Gastrocnemius medialis (tissue), 4 donors: ENCODE data around the gene NEDD4L. TPM values are rescaled to one million over a fixed set of nuclear protein-coding genes. Genes with fewer than 3 reads are reported as not detected.

Experiments
- ATAC-seq, 2 donors: fragments of 150-250 bp; one replicate each; pipeline ENCODE4 v1.9.1; 2016
- DNase-seq, 2 donors: peaks; one replicate each; pipeline ENCODE4 v3.0.0-alpha.2; 2019
- H3K27ac ChIP-seq, 4 donors: fragments of 200-600 bp; sonication (generic); 1 replicate in 1 of 4; 2 replicates in 3 of 4; pipeline ENCODE4 v1.5.1; 2016 to 2018; ENCODE audit warnings: mild to moderate bottlenecking in 2 of 4, moderate library complexity in 1 of 4
- H3K27me3 ChIP-seq, 3 donors: fragments of 200-600 bp; sonication (generic) in 2 of 3; 1 replicate in 1 of 3; 2 replicates in 2 of 3; pipeline versions ENCODE4 v1.5.1 to v1.6.0; 2016 to 2019; ENCODE audit warnings: mild to moderate bottlenecking in 1 of 3, moderate library complexity in 1 of 3
- H3K36me3 ChIP-seq, 2 donors: fragments of 200-600 bp; sonication (generic) in 1 of 2; one replicate each; pipeline ENCODE4 v1.5.1; 2017 to 2018
- H3K4me1 ChIP-seq, 2 donors: fragments of 200-600 bp; sonication (generic) in 1 of 2; one replicate each; pipeline ENCODE4 v1.5.1; 2016 to 2017; ENCODE audit warnings: mild to moderate bottlenecking in 2 of 2
- H3K4me3 ChIP-seq, 4 donors: fragments of 200-600 bp; sonication (generic) in 3 of 4; 1 replicate in 1 of 4; 2 replicates in 3 of 4; pipeline ENCODE4 v1.5.1; 2016 to 2019; ENCODE audit warnings: mild to moderate bottlenecking in 2 of 4
- H3K9me3 ChIP-seq, 3 donors: fragments of 200-600 bp; sonication (generic) in 2 of 3; 1 replicate in 1 of 3; 2 replicates in 2 of 3; pipeline ENCODE4 v1.5.1; 2016 to 2019
- CTCF ChIP-seq, 5 experiments: fragments of 450-650 bp in 3 of 5; fragments of 200-600 bp in 2 of 5; sonication (generic) in 2 of 5; IDR thresholded peaks in 4 of 5; conservative IDR thresholded peaks in 1 of 5; 1 replicate in 4 of 5; 2 replicates in 1 of 5; pipeline ENCODE4 v1.5.1; 2016 to 2019; ENCODE audit warnings: antibody characterized with exemption in 5 of 5, mild to moderate bottlenecking in 3 of 5, moderate library complexity in 3 of 5
- POLR2A ChIP-seq, 2 donors: fragments of 450-650 bp; IDR thresholded peaks; one replicate each; pipeline ENCODE4 v1.6.1; 2017; ENCODE audit warnings: antibody characterized with exemption in 2 of 2, mild to moderate bottlenecking in 2 of 2, moderate library complexity in 2 of 2
- in situ Hi-C, 4 donors: fragments of 200-750 bp; cut with MboI; loops; one replicate each; pipeline versions ENCODE4 v1.15.0 to v1.8.0; 2017; ENCODE audit warnings: low sequenced_read_pairs in 4 of 4
- intact Hi-C: fragments of 100-400 bp; cut with DNase I; formaldehyde crosslinking; loops from one replicate; pipeline ENCODE4 v1.15.1; 2023; ENCODE audit warnings: low total_unique reads
- total RNA-seq, 4 donors: library from RNA; depleted of rRNA; stranded (reverse); fragments of >200 nt; gene quantifications; one replicate each; pipeline versions ENCODE4 v1.1.0 to v1.2.3, GENCODE V29; 2016

Gene NEDD4L
- total RNA-seq, 4 donors from 2014 or later = 27.4 to 81.5 (median 51.5) TPM

DNA sequence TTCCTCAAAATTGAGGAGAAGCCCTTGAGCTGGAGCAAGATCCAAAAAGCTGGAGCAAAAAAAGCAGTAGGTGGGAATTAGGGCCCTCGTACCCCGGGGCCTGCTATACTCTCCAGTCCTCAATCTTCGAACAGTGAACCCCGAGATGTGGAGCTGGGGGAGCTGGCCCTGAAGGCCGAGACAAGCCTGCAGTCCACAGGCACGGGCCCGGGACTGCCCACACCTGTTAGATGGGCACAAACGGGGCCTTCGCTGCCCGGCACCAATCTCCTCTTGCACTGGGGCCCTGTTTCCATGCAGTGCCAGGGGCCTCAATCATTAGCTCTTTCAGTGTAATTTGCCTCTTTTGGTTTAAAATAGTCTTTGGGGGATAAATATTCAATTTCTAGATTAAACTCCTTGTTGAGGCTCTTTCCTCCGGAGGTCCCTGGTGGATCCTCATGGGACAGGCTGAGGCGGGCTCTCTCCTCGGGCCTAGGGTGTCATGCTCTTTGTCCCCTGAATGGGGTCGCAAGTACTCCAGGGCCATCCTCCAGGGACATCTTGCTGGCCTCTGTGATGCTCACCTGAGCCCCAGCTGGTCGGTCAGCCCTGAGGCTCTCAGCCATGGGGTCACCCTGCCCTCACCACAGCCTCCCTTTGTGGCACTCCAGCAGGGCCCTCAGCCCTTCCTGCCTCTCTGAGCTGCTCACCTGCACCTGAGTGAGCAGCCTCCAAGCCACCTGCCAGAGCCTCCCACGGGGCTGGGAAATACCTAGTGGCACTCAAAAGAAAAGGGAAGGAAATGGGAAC, 361.3 kb downstream of the NEDD4L start:
- no peak overlapping the region for H3K4me3 ChIP-seq
- TF ChIP-seq CTCF (IDR thresholded peaks at IDR 0.05 in 4 of 5, conservative IDR thresholded peaks at IDR 0.05 in 1 of 5) = no peak
- no peak for TF ChIP-seq POLR2A (IDR thresholded peaks at IDR 0.05)
- DNase-seq = no peak
- no peaks in the 10 kb centered on the region for H3K27me3 ChIP-seq
- ATAC-seq = no peak
- no peaks in the 10 kb centered on the region for H3K36me3 ChIP-seq
- in situ Hi-C loops (loop anchor here in 3 of 4 donors (5.0 to 10.0 kb wide), 2 partner anchors 79 to 87 kb away; no protein-coding TSS in a partner anchor), intact Hi-C loops (no loop called here)
- no peak overlapping the region for H3K27ac ChIP-seq
- H3K9me3 ChIP-seq = no peaks in the 10 kb centered on the region
- peaks cover 0 to 13% of the 10 kb centered on the region in 2 donors for H3K4me1 ChIP-seq

DNA sequence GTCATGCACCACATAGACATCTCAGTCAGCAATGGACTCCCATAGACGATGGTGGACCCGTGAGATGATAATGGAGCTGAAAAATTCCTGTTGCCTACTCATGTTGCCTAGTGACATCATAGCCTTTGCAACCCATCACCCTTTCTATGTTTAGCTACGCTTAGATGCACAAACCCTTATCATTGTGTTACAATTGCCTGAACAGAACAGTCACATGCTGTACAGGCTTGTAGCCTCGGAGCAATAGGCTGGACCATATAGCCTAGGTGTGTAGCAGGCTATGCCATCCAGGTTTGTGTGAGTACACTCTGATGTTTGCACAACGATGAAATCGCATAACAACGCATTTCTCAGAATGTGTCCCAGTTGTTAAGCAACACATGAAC, 363.2 kb downstream of the NEDD4L start:
- Histone ChIP-seq H3K27me3 (no peaks in the 10 kb centered on the region), H3K36me3 (no peaks in the 10 kb centered on the region), H3K4me1 (peaks cover 0 to 6% of the 10 kb centered on the region in 2 donors), H3K9me3 (no peaks in the 10 kb centered on the region), H3K4me3 (no peak overlapping the region), H3K27ac (no peak overlapping the region)
- intact Hi-C loops (no loop called here), in situ Hi-C loops (loop anchor here in 3 of 4 donors (5.0 to 10.0 kb wide), 2 partner anchors 78 to 85 kb away; no protein-coding TSS in a partner anchor)
- ATAC-seq (no peak), DNase-seq (no peak)
- TF ChIP-seq CTCF (IDR thresholded peaks at IDR 0.05 in 4 of 5, conservative IDR thresholded peaks at IDR 0.05 in 1 of 5) (no peak), POLR2A (IDR thresholded peaks at IDR 0.05) (no peak)

GRCh38 chr18:58407649-58408407, 363.8 kb downstream of the NEDD4L start:
- Histone ChIP-seq H3K36me3 (no peaks in the 10 kb centered on the region), H3K9me3 (no peaks in the 10 kb centered on the region), H3K4me1 (peaks cover 2 to 4% of the 10 kb centered on the region in 2 donors), H3K27ac (no peak overlapping the region), H3K27me3 (no peaks in the 10 kb centered on the region), H3K4me3 (no peak overlapping the region)
- TF ChIP-seq CTCF (IDR thresholded peaks at IDR 0.05 in 4 of 5, conservative IDR thresholded peaks at IDR 0.05 in 1 of 5) (no peak), POLR2A (IDR thresholded peaks at IDR 0.05) (no peak)
- no peak for ATAC-seq
- in situ Hi-C loops (loop anchor here in 3 of 4 donors (5.0 to 10.0 kb wide), 2 partner anchors 77 to 84 kb away; no protein-coding TSS in a partner anchor), intact Hi-C loops (no loop called here)
- DNase-seq = no peak

GRCh38 chr18:58408665-58409064, 364.6 kb downstream of the NEDD4L start:
- no peaks in the 10 kb centered on the region for H3K27me3 ChIP-seq
- in situ Hi-C loops = loop anchor here in 3 of 4 donors (5.0 to 10.0 kb wide), 2 partner anchors 76 to 84 kb away; no protein-coding TSS in a partner anchor
- intact Hi-C loops = no loop called here
- H3K4me3 ChIP-seq = no peak overlapping the region
- no peak for ATAC-seq
- DNase-seq = no peak
- H3K27ac ChIP-seq = no peak overlapping the region
- H3K9me3 ChIP-seq = no peaks in the 10 kb centered on the region
- H3K36me3 ChIP-seq = no peaks in the 10 kb centered on the region
- no peak for TF ChIP-seq POLR2A (IDR thresholded peaks at IDR 0.05)
- no peak for TF ChIP-seq CTCF (IDR thresholded peaks at IDR 0.05 in 4 of 5, conservative IDR thresholded peaks at IDR 0.05 in 1 of 5)
- peaks cover 8 to 9% of the 10 kb centered on the region in 2 donors for H3K4me1 ChIP-seq
